Natural killer cell treated with Interleukin-12 subunit alpha and Interleukin-12 subunit beta and Interleukin-15 and Interleukin-18, amount 100 ng/mL, for 72 hours (primary cell): Measurements from ENCODE around the gene LMTK2. TPM values are rescaled to one million over a fixed set of nuclear protein-coding genes. Genes with fewer than 3 reads are reported as not detected.
A peak's percentile ranks its signal among the peaks of the same experiment; 100 is the strongest.

Experiments
- ATAC-seq, 2 donors: fragments of 150-1000 bp; cut with Tn5 transposase in 1 of 2; sonication (Bioruptor Pico), chemical (Tn5 transposase) in 1 of 2; 2 replicates each; pipeline ENCODE4 v1.10.0; 2021
- DNase-seq: peaks from one replicate; pipeline ENCODE4 v3.0.0; 2022; ENCODE audit warnings: low spot score
- H3K27ac Mint-ChIP-seq, 2 donors: 1 replicate in 1 of 2; 2 replicates in 1 of 2; pipeline ENCODE4 v1.8.0; 2022; ENCODE audit warnings: mixed read lengths in 2 of 2, mild to moderate bottlenecking in 1 of 2, moderate library complexity in 1 of 2
- H3K27me3 Mint-ChIP-seq, 2 donors: 1 replicate in 1 of 2; 2 replicates in 1 of 2; pipeline ENCODE4 v1.8.0; 2022; ENCODE audit warnings: mixed read lengths in 2 of 2
- H3K36me3 Mint-ChIP-seq: one replicate; pipeline ENCODE4 v1.8.0; 2022; ENCODE audit warnings: mixed read lengths
- H3K4me1 Mint-ChIP-seq, 2 donors: 1 replicate in 1 of 2; 2 replicates in 1 of 2; pipeline ENCODE4 v1.8.0; 2022; ENCODE audit warnings: low read depth in 2 of 2, mixed read lengths in 2 of 2, mild to moderate bottlenecking in 1 of 2
- H3K4me3 Mint-ChIP-seq: one replicate; pipeline ENCODE4 v1.8.0; 2022; ENCODE audit warnings: mixed read lengths
- H3K9me3 Mint-ChIP-seq: 2 replicates; pipeline ENCODE4 v1.8.0; 2022; ENCODE audit warnings: mixed read lengths
- total RNA-seq, 2 donors: library from RNA; stranded (reverse); gene quantifications; one replicate each; pipeline ENCODE4 v1.2.3, GENCODE V29; 2022

LMTK2 gene
- 10 to 100 TPM; 26.7 to 31.0 TPM for total RNA-seq

DNA sequence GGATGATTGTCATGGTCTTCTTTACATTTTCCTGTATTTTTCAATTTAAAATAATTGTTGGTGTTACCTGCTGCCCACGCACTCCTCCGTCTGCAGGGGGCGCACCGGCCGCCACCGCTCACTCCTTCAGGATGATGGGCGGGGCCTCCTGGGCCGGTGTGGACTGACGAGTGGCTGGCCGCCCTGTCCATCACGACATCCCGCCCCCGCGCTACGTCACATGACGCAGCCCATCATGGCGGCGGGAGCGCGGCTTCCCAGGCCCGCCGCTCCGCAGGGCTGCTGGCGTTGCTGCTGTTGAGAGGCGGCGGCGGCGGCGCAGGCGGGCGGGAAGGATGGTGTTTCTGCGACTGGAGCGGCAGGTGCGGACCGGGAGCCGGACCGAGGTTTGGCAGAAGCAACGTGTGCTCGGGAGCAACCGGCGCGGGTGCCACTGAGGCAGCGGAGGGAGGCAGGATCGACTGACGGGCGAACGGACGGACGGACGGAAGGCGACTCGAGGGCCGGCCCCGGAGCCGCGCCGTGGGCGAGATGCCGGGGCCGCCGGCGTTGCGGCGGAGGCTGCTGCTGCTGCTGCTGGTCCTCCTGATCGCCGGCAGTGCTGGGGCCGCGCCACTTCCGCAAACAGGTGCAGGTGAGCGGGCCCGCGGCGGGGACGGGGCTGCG lies at the start of gene LMTK2:
TSS of gene LMTK2 (plus strand) at position 216 of the 666 bp plus-strand sequence. CDS start at position 532, 316 bp downstream.
- Mint-ChIP-seq H3K27me3 (peaks cover 0 to 2% of the 10 kb centered on the region in 2 donors), H3K4me1 (peaks cover 16 to 18% of the 10 kb centered on the region in 2 donors), H3K9me3 (no peaks in the 10 kb centered on the region), H3K4me3 (peak within 1 kb of the TSS; percentile 94), H3K27ac (peak within 1 kb of the TSS; percentile 72 to 85), H3K36me3 (peaks cover 9% of the 10 kb centered on the region)
- DNase-seq: peak; percentile 94
- peak; percentile 100 for ATAC-seq

DNA sequence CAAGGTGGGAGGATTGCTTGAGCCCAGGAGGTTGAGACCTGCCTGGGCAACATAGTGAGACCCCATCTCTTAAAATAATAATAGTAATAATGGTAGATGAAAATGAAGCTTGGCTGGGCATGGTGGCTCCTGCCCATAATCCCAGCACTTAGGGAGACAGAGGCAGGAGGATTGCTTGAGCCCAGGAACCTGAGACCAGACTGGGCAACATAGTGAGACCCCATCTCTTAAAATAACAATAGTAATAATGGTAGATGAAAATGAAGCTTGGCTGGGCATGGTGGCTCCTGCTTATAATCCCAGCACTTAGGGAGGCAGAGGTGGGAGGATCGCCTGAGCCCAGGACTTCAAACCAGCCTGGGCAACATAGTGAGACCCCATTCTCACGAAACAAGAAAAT lies 49.5 kb upstream of the LMTK2 start:
- H3K36me3 Mint-ChIP-seq: no peaks in the 10 kb centered on the region
- no peaks in the 10 kb centered on the region for H3K4me1 Mint-ChIP-seq
- H3K27ac Mint-ChIP-seq: no peak overlapping the region
- ATAC-seq: no peak
- H3K9me3 Mint-ChIP-seq: no peaks in the 10 kb centered on the region
- DNase-seq: no peak
- peaks cover 6 to 13% of the 10 kb centered on the region in 2 donors for H3K27me3 Mint-ChIP-seq
- H3K4me3 Mint-ChIP-seq: no peak overlapping the region

DNA sequence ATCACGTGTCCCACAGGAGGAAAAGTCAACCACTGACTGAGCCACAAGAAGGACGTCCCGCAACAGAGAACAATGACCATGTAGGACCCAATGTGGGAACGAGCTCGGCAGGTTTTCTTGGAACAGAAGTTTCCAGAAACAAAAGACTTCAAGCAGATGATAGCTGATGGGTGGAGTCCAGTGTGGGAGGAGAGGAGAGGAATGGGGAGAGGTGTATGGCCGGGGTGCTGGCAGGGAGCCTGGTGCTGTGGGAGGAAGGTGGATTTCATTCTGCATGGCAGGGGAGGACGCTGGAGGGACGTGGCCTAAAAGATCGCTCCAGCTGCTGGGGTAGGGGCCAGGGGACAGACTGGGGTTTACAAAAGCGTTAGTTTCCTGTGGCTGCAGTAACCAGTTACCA lies 48.5 kb upstream of the LMTK2 start:
- H3K9me3 Mint-ChIP-seq: no peaks in the 10 kb centered on the region
- DNase-seq (no peak), ATAC-seq (no peak)
- H3K36me3 Mint-ChIP-seq: no peaks in the 10 kb centered on the region
- H3K4me3 Mint-ChIP-seq: no peak overlapping the region
- H3K27ac Mint-ChIP-seq: no peak overlapping the region
- H3K27me3 Mint-ChIP-seq: peaks cover 6 to 13% of the 10 kb centered on the region in 2 donors
- H3K4me1 Mint-ChIP-seq: no peaks in the 10 kb centered on the region

DNA sequence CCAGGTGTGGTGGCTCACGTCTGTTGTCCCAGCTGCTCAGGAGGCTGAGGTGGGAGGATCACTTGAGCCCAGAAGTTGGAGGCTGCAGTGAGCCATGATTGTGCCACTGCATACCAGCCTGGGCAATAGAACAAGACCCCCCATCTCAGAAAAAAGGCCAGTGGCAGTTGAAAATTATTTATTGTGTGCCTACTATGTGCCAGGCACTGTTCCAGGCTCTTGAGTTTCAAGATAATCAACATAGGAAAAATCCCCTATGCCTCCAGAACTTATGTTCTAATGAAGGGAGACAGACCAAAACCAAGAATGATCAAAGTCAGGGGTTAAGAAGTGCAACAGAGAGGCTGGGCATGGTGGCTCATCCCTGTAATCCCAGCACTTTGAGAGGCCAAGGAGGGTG lies 42.4 kb upstream of the LMTK2 start:
- no peak overlapping the region for H3K4me3 Mint-ChIP-seq
- no peaks in the 10 kb centered on the region for H3K9me3 Mint-ChIP-seq
- H3K4me1 Mint-ChIP-seq: no peaks in the 10 kb centered on the region
- peaks cover under 1 to 19% of the 10 kb centered on the region in 2 donors for H3K27me3 Mint-ChIP-seq
- DNase-seq (no peak), ATAC-seq (no peak)
- H3K27ac Mint-ChIP-seq: no peak overlapping the region
- H3K36me3 Mint-ChIP-seq: no peaks in the 10 kb centered on the region

DNA sequence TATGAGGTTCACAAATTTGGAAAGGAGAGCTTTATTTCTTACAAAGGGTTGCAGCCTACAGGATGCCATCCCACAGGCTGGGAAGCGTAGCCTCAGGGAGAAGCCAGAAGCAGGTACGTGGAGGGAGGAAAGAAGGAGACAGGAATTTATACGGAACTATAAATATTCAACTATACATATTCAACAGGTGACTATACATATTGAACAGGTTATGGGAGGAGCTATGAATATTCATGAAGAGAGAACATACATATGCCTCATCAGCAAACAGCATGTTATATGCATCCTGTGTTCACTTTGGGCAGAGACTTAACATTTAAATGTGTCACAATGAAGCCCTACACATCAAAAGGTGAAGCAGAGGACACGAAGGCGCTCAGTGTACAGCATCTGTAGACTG lies 40.5 kb upstream of the LMTK2 start:
- H3K4me3 Mint-ChIP-seq: no peak overlapping the region
- H3K9me3 Mint-ChIP-seq: no peaks in the 10 kb centered on the region
- no peak overlapping the region for H3K27ac Mint-ChIP-seq
- H3K4me1 Mint-ChIP-seq: no peaks in the 10 kb centered on the region
- ATAC-seq (no peak), DNase-seq (no peak)
- H3K27me3 Mint-ChIP-seq: peaks cover 0 to 15% of the 10 kb centered on the region in 2 donors
- H3K36me3 Mint-ChIP-seq: no peaks in the 10 kb centered on the region

DNA sequence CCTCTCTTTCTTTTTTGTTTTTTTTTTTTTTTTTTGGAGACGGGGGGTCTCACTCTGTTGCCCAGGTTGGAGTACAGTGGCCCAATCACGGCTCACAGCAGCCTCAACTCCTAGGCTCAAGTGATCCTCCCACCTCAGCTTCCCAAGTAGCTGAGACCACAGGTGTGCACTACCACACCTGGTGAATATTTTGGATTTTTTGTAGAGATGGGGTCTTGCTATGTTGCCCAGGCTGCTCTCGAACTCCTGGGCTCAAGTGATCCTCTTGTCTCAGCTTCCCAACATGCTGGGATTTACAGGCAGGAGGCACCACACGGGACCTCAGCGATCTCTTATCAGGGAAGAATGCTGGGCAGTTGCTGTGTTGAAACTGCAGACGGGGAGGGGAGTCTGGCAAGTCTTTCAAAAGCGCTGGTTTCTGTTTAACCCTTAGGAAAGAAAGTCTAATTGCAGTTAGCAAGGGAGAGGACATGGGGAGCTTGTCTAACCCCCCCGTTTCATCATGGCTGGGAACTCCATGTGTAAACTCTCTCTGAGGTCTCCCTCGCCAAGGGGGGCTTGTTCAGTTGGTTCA lies 39.6 kb upstream of the LMTK2 start:
- no peaks in the 10 kb centered on the region for H3K4me1 Mint-ChIP-seq
- H3K9me3 Mint-ChIP-seq: no peaks in the 10 kb centered on the region
- no peak overlapping the region for H3K27ac Mint-ChIP-seq
- ATAC-seq (no peak), DNase-seq (no peak)
- no peak overlapping the region for H3K4me3 Mint-ChIP-seq
- H3K36me3 Mint-ChIP-seq: no peaks in the 10 kb centered on the region
- H3K27me3 Mint-ChIP-seq: peaks cover 0 to 15% of the 10 kb centered on the region in 2 donors

DNA sequence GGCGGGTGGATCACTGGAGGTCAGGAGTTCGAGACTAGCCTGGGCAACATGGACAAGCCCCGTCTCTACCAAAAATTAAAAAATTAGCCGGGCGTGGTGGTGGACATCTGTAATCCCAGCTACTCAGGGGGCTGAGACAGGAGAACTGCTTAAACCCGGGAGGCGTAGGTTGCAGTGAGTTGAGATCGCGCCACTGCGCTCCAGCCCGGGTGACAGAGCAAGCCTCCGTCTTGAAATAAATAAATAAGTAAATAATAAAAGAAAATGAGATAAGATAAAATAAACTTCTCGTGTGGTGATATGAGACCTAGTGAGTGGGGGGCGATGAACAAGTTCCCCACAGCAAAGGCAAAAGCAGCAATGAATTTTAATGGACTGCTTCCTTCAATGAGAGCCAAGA lies 33.6 kb upstream of the LMTK2 start:
- Mint-ChIP-seq H3K36me3 (no peaks in the 10 kb centered on the region), H3K27ac (no peak overlapping the region), H3K9me3 (no peaks in the 10 kb centered on the region), H3K4me1 (no peaks in the 10 kb centered on the region), H3K27me3 (peaks cover 0 to 6% of the 10 kb centered on the region in 2 donors), H3K4me3 (no peak overlapping the region)
- ATAC-seq (no peak), DNase-seq (no peak)

DNA sequence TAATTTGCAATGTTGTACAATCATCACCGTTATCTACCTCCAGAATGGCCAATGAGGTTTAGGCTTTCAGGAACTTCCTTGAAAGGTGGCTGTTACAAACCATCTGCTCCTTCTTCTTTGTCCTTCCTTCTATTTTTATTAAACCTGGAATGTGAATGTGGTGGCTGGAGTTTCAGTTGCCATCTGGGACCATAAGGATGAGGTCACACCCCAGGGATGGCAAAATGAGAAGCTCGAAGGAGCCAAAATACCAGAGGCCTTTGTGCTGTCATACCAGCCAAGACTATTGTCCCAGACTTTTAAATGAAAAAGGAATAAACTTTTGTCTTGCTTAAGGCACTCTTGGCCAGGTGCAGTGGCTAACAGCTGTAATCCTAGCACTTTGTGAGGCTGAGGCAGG lies 30.9 kb upstream of the LMTK2 start:
- Mint-ChIP-seq H3K4me3 (no peak overlapping the region), H3K27me3 (peaks cover 0 to 6% of the 10 kb centered on the region in 2 donors), H3K4me1 (no peaks in the 10 kb centered on the region), H3K27ac (no peak overlapping the region), H3K36me3 (no peaks in the 10 kb centered on the region), H3K9me3 (no peaks in the 10 kb centered on the region)
- no peak for ATAC-seq
- DNase-seq: no peak

DNA sequence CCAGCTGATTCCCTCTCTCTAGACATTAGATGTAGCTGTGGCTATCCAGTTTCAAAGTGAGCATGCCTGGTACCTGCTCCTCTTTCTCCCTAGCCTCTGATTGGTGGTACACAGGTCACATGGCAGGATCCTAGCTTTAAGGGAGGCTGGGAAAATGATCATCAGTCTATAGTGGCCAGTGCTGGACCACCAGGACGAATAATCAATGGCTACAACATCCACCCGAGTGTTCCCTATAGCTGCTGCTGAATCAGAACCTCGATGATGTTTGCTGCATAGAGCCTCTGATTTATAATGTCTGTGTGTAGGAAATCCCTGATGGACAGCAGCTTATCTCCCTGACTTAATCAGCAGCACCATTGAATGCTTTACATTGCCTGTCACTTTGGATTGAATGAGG lies 28.9 kb upstream of the LMTK2 start:
- Mint-ChIP-seq H3K36me3 (no peaks in the 10 kb centered on the region), H3K27ac (no peak overlapping the region), H3K9me3 (no peaks in the 10 kb centered on the region), H3K4me3 (no peak overlapping the region), H3K27me3 (peaks cover 0 to 6% of the 10 kb centered on the region in 2 donors), H3K4me1 (no peaks in the 10 kb centered on the region)
- DNase-seq (no peak), ATAC-seq (peak in 1 of 2 donors; percentile 36)

DNA sequence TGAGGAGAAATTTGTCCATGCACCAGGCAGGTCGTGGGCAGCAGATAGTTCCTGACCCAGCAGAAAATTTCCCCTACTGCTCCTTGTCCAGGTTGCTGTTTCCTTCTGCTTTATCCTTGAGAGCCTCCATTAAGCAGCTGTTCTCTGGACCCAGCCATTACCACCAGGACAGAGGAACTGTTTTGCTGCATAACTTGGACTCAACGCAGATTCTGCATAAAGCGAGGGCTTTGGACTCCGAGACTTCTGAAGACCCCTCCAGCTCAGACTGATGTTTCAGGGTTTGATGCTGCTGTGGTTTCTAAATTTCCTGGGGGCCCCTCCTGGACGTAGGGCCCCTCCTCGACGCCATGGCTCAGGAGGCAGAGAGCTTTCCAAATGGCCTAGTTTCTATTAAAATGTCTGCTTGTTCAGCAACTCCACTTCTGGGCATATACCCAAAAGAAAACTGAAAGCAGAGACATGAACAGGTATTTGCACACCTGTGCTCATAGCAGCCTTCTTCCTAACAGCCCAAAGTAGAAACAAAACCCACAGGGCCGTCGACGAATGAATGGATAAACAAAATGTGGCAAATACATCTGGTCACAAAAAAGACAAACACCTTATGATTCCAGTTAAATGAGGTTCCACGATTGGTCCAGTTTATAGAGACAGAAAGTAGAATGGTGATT lies 28.3 kb upstream of the LMTK2 start:
- H3K27ac Mint-ChIP-seq: no peak overlapping the region
- H3K27me3 Mint-ChIP-seq: peaks cover 0 to 6% of the 10 kb centered on the region in 2 donors
- no peak for ATAC-seq
- H3K4me1 Mint-ChIP-seq: no peaks in the 10 kb centered on the region
- H3K36me3 Mint-ChIP-seq: no peaks in the 10 kb centered on the region
- no peak for DNase-seq
- no peak overlapping the region for H3K4me3 Mint-ChIP-seq
- no peaks in the 10 kb centered on the region for H3K9me3 Mint-ChIP-seq

DNA sequence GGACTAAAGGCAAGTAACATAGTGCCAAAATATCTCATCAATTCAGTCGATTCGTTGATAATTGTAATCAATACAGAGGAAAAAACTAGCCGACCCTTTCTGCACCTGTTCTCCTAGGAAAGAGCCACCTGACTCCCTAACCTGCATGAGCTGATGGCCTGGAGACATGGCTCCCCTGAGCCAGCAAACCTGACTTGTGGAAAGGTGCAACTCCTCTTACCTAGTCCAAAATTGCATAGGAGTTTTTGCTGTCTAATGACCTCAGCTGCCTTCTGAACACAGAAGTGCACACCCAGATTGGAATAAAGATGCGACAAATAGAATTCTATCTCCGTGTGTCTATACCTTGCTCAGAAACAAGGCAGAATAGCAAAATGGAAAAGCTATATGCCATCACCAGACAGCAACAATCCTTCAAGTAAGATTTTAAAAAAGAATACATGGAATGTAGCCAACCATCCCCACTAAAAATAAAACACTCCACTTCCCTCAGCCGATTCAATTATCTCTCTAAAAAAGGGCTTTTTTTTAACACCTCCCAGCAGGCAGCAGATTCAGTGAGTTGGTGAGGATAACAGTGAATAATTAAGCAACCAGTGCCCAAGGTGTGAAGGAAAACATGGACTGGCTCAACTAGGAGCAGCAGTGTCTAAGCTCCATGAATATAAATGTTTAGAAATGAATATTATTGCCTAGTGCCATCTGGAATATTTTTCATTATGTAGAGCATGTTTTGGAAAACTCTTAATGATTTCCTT lies 26.6 kb upstream of the LMTK2 start:
- Mint-ChIP-seq H3K4me1 (no peaks in the 10 kb centered on the region), H3K27ac (no peak overlapping the region), H3K36me3 (no peaks in the 10 kb centered on the region), H3K9me3 (no peaks in the 10 kb centered on the region), H3K27me3 (peaks cover 0 to 6% of the 10 kb centered on the region in 2 donors), H3K4me3 (no peak overlapping the region)
- DNase-seq (no peak), ATAC-seq (no peak)

DNA sequence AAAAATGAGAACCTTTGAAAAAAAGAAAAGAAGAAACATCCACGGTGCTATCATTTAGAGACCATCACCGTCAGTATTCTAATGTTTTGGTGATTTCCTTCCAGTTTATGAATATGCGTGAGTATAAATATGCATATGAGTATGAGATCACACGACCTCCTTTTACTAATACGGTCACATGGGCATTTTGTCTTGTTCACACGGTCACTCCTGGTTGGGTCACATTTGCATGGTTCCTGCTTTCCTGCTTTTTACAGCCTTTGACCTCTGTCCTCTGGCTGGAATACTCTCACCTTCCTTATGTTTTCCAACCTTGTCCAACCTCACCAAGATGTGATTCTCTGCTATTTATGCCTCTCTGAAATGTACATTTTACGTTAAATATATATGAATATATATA lies 25.3 kb upstream of the LMTK2 start:
- DNase-seq (no peak), ATAC-seq (no peak)
- H3K36me3 Mint-ChIP-seq: no peaks in the 10 kb centered on the region

DNA sequence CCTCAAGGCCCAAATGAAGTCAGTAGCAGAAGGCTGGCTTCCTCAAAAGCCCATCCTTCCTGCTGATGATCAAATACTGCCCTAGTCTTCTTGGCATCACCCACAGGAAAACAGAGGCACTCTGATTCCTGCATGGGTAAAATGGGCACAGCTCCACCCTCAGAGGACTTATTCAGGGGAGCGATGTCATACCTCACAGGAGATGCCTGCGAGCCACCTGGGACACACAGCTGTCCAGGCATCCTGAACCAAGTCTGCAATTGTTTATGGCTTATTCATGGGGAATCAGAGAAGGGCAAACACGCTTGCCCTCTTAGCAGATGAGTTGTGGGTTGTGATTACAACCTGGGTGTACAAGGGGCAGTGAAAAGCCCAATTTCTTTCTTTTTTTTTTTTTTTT lies 22.0 kb upstream of the LMTK2 start:
- no peaks in the 10 kb centered on the region for H3K36me3 Mint-ChIP-seq

More for the DNA sequence above, 25.3 kb upstream of the LMTK2 start:
- Mint-ChIP-seq H3K27ac (no peak overlapping the region), H3K4me3 (no peak overlapping the region), H3K4me1 (no peaks in the 10 kb centered on the region), H3K27me3 (peaks cover 0 to 6% of the 10 kb centered on the region in 2 donors), H3K9me3 (no peaks in the 10 kb centered on the region)

DNA sequence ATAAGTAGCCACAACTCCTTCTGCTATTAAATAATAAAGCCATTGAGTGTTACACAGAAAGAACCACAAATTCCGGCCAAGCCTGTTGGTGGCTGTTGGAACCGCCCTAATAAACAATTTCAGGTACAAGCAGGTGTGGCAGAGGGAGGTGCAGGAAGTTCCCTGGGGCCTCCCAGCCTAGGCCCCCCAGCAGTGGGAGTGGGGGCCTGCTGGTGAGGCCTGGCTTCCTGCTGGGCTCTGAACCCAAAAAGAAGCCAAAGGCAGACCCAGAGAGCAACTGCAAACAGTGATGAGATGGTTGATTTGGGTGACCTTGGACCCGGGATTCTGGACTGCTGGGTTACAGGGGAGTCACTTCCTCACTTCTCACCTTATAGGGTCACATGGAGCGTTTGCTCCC lies 21.0 kb upstream of the LMTK2 start:
- no peak for DNase-seq
- H3K36me3 Mint-ChIP-seq: no peaks in the 10 kb centered on the region
- no peak overlapping the region for H3K4me3 Mint-ChIP-seq
- peaks cover 0 to 2% of the 10 kb centered on the region in 2 donors for H3K27me3 Mint-ChIP-seq
- ATAC-seq: no peak
- H3K9me3 Mint-ChIP-seq: no peaks in the 10 kb centered on the region
- no peaks in the 10 kb centered on the region for H3K4me1 Mint-ChIP-seq
- H3K27ac Mint-ChIP-seq: no peak overlapping the region

More for the DNA sequence above, 22.0 kb upstream of the LMTK2 start:
- ATAC-seq (no peak), DNase-seq (no peak)
- H3K27ac Mint-ChIP-seq: no peak overlapping the region
- H3K9me3 Mint-ChIP-seq: no peaks in the 10 kb centered on the region
- peaks cover 0 to 2% of the 10 kb centered on the region in 2 donors for H3K27me3 Mint-ChIP-seq
- H3K4me3 Mint-ChIP-seq: no peak overlapping the region
- no peaks in the 10 kb centered on the region for H3K4me1 Mint-ChIP-seq
